Left lung (tissue), 10 donors: Measurements from ENCODE around the gene FUT8. TPM values are rescaled to one million over a fixed set of nuclear protein-coding genes. Genes with fewer than 3 reads are reported as not detected.
A peak's percentile ranks its signal among the peaks of the same experiment; 100 is the strongest.

Experiments
- ATAC-seq: fragments of 200-7000 bp; cut with Tn5 transposase; one replicate; pipeline ENCODE4 v1.9.1; 2020; ENCODE audit warnings: moderate library complexity
- DNase-seq, 4 donors: peaks; one replicate each; pipeline ENCODE4 v3.0.0-alpha.2; 2013 to 2020
- H3K27ac ChIP-seq, 2 donors: fragments of 200-600 bp; sonication (generic) in 1 of 2; one replicate each; pipeline versions ENCODE4 v1.5.0 to v1.8.0; 2020 to 2021
- H3K27me3 ChIP-seq, 2 donors: fragments of 200-600 bp; sonication (generic) in 1 of 2; one replicate each; pipeline versions ENCODE4 v1.5.0 to v1.8.0; 2020 to 2021
- H3K36me3 ChIP-seq, 2 donors: fragments of 200-600 bp; sonication (generic) in 1 of 2; one replicate each; pipeline versions ENCODE4 v1.5.0 to v1.8.0; 2020 to 2021
- H3K4me1 ChIP-seq, 2 donors: fragments of 200-600 bp; one replicate each; pipeline ENCODE4 v1.8.0; 2021
- H3K4me3 ChIP-seq, 2 donors: fragments of 200-600 bp; sonication (generic) in 1 of 2; one replicate each; pipeline versions ENCODE4 v1.5.0 to v1.8.0; 2020 to 2021; ENCODE audit warnings: mild to moderate bottlenecking in 1 of 2
- H3K9me3 ChIP-seq, 2 donors: fragments of 200-600 bp; sonication (generic) in 1 of 2; one replicate each; pipeline versions ENCODE4 v1.5.0 to v1.8.0; 2020 to 2021
- intact Hi-C, 2 donors: fragments of 100-400 bp; cut with DNase I; formaldehyde crosslinking; loops; one replicate each; pipeline versions ENCODE4 v1.11.2 to v1.14.2; 2022
- polyA plus RNA-seq, 6 donors: library from polyadenylated mRNA; unstranded; fragments of 120-200 nt; gene quantifications; one replicate each; pipeline ENCODE4 v1.2.1, GENCODE V29; 2013; ENCODE audit not compliant: insufficient read length in 6 of 6
- total RNA-seq, 2 donors: library from RNA; stranded (reverse); fragmentation: NEBNext Ultra II Directional; extraction: Animal tissue kit (Norgen Biotek cat#: 25700); gene quantifications; one replicate each; pipeline ENCODE4 v1.2.1, GENCODE V29; 2021
- TF ChIP-seq, protein P1 (sequence below), 2 donors: fragments of 200-600 bp; sonication (generic) in 1 of 2; IDR thresholded peaks; one replicate each; pipeline versions ENCODE4 v1.5.0 to v1.8.0; 2021; ENCODE audit warnings: antibody characterized with exemption in 2 of 2
- donor health status: DM: no; HTN: yes; CAD: no.
- donor health status: DM: no; HTN: no; CAD: no.

FUT8 gene
- total and polyA plus RNA-seq, 8 donors = 28.7 to 41.1 (median 33.9) TPM

DNA sequence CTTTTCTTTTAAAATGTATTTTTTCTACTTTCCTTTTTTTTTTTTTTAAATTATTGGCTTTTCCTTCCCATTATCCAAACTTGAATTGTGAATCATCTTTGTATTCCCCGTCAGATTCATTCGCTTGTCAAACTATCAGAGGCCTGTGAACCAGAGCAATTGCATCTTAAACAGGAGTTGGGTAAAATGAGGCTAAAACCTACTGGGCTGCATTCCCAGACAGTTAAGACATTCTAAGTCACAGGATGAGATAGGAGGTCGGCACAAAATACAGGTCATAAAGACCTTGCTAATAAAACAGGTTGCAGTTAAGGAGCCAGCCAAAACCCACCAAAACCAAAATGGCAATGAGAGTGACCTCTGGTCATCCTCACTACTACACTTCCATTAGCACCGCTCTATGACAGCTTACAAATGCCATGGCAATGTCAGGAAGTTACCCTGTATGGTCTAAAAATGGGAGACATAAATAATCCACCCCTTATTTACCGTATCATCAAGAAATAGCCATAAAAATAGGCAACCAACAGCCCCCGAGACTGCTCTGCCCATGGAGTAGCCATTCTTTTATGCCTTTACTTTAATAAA, 19.9 kb downstream of the FUT8 start:
- DNase-seq (no peak), ATAC-seq (peak; percentile 14)
- H3K9me3 ChIP-seq = no peaks in the 10 kb centered on the region
- H3K27me3 ChIP-seq = no peaks in the 10 kb centered on the region
- TF ChIP-seq, protein P1, sequence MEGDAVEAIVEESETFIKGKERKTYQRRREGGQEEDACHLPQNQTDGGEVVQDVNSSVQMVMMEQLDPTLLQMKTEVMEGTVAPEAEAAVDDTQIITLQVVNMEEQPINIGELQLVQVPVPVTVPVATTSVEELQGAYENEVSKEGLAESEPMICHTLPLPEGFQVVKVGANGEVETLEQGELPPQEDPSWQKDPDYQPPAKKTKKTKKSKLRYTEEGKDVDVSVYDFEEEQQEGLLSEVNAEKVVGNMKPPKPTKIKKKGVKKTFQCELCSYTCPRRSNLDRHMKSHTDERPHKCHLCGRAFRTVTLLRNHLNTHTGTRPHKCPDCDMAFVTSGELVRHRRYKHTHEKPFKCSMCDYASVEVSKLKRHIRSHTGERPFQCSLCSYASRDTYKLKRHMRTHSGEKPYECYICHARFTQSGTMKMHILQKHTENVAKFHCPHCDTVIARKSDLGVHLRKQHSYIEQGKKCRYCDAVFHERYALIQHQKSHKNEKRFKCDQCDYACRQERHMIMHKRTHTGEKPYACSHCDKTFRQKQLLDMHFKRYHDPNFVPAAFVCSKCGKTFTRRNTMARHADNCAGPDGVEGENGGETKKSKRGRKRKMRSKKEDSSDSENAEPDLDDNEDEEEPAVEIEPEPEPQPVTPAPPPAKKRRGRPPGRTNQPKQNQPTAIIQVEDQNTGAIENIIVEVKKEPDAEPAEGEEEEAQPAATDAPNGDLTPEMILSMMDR (IDR thresholded peaks at IDR 0.05) = no peak
- H3K27ac ChIP-seq = no peak overlapping the region
- H3K4me3 ChIP-seq = no peak overlapping the region
- H3K36me3 ChIP-seq = no peaks in the 10 kb centered on the region
- intact Hi-C loops = no loop called here
- H3K4me1 ChIP-seq = peaks cover 4% of the 10 kb centered on the region in 2 donors

- TF ChIP-seq, protein P1 (IDR thresholded peaks at IDR 0.05) = no peak
- H3K27me3 ChIP-seq = no peaks in the 10 kb centered on the region
- DNase-seq = no peak
- intact Hi-C loops = no loop called here
- no peaks in the 10 kb centered on the region for H3K36me3 ChIP-seq
- H3K4me1 ChIP-seq = peaks cover 4% of the 10 kb centered on the region in 2 donors
- ATAC-seq = no peak
- no peaks in the 10 kb centered on the region for H3K9me3 ChIP-seq
- H3K27ac ChIP-seq = no peak overlapping the region
- H3K4me3 ChIP-seq = no peak overlapping the region
Observed at GRCh38 chr14:65433157-65433556, 20.6 kb downstream of the FUT8 start.

GRCh38 chr14:65433646-65434045, 21.1 kb downstream of the FUT8 start:
- TF ChIP-seq, protein P1 (IDR thresholded peaks at IDR 0.05) = no peak
- Histone ChIP-seq H3K27ac (no peak overlapping the region), H3K4me3 (no peak overlapping the region), H3K36me3 (no peaks in the 10 kb centered on the region), H3K9me3 (no peaks in the 10 kb centered on the region), H3K27me3 (no peaks in the 10 kb centered on the region), H3K4me1 (peaks cover 4% of the 10 kb centered on the region in 2 donors)
- ATAC-seq (no peak), DNase-seq (no peak)
- intact Hi-C loops = no loop called here

DNA sequence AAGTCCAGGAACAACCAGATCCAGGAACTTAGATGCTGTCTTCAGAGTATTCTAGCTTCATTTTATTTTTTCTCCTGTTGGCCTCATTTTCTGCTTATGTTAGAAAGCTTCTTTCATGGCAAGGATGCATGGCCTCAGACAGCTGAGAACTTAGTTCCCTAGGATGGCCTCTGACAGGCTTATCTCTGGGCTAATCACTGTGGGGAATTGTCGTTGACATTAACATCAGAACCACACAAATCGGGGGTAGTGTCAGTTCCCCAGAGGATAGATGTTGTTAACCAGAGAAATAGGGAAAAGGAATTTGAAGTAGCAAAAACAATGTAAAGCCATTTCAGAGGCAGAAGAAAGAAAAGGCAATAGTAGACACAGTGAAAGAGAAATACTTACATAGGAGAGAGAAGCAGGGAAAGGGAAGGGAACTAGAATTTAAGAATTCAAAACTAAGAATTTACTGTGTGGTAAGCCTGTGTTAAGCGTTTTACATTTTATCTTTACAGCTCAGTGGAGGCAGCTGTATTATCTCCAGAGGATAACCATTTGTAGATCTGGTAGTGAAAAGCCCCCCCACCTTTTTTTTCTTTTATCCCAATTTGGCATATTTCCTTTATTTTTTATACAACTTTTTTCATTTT, 21.8 kb downstream of the FUT8 start:
- TF ChIP-seq, protein P1 (IDR thresholded peaks at IDR 0.05) = no peak

GRCh38 chr14:65438266-65438933, 25.9 kb downstream of the FUT8 start:
- Histone ChIP-seq H3K4me3 (no peak overlapping the region), H3K27ac (no peak overlapping the region), H3K27me3 (no peaks in the 10 kb centered on the region), H3K9me3 (no peaks in the 10 kb centered on the region), H3K4me1 (no peaks in the 10 kb centered on the region), H3K36me3 (no peaks in the 10 kb centered on the region)
- intact Hi-C loops = no loop called here
- TF ChIP-seq, protein P1 (IDR thresholded peaks at IDR 0.05) = no peak
- DNase-seq = no peak
- ATAC-seq = no peak

More for the DNA sequence above, 21.8 kb downstream of the FUT8 start:
- no peak for ATAC-seq
- H3K4me3 ChIP-seq = no peak overlapping the region
- H3K9me3 ChIP-seq = no peaks in the 10 kb centered on the region
- peaks cover 4% of the 10 kb centered on the region in 2 donors for H3K4me1 ChIP-seq
- no peak overlapping the region for H3K27ac ChIP-seq
- no peak for DNase-seq
- intact Hi-C loops = no loop called here
- no peaks in the 10 kb centered on the region for H3K36me3 ChIP-seq
- no peaks in the 10 kb centered on the region for H3K27me3 ChIP-seq
